HL-60 (cell line): Measurements from ENCODE around the gene INSIG2.

Source experiments
- DNase-seq, 2 experiments: peaks; one replicate each; pipeline ENCODE4 v3.0.0-alpha.2; 2010 to 2020; ENCODE audit warnings: low read depth in 1 of 2, low spot score in 1 of 2
- H3K27ac ChIP-seq: fragments of 250-450 bp; sonication (Bioruptor Pico); replicated peaks from 2 replicates; pipeline ENCODE4 v1.5.1; 2020; ENCODE audit warnings: mild to moderate bottlenecking, moderate library complexity
- H3K27me3 ChIP-seq: fragments of 250-450 bp; sonication (Bioruptor Pico); 2 replicates; pipeline ENCODE4 v1.5.1; 2021; ENCODE audit warnings: mild to moderate bottlenecking, moderate library complexity; ENCODE audit not compliant: insufficient read depth, poor library complexity, severe bottlenecking
- H3K4me3 ChIP-seq: replicated peaks from 2 replicates; pipeline ENCODE4 v1.5.1; 2011; ENCODE audit warnings: mild to moderate bottlenecking, control low read depth, low read length; ENCODE audit not compliant: insufficient read depth
- GABPA ChIP-seq: IDR thresholded peaks from 2 replicates; pipeline ENCODE4 v1.6.1; 2012; ENCODE audit warnings: low read depth
- POLR2AphosphoS5 ChIP-seq: IDR thresholded peaks from 2 replicates; pipeline ENCODE4 v1.6.1; 2012; ENCODE audit warnings: low read depth
- REST ChIP-seq: IDR thresholded peaks from 2 replicates; pipeline ENCODE4 v1.6.1; 2012; ENCODE audit warnings: low read depth; ENCODE audit not compliant: insufficient replicate concordance
- SPI1 ChIP-seq: IDR thresholded peaks from 2 replicates; pipeline ENCODE4 v1.6.1; 2012; ENCODE audit warnings: low read depth, mild to moderate bottlenecking, borderline replicate concordance
- TF ChIP-seq, protein P1 (sequence below): IDR thresholded peaks from one replicate; pipeline ENCODE4 v1.5.1; 2011; ENCODE audit warnings: low read length, control low read depth, inconsistent platforms; ENCODE audit not compliant: insufficient read depth

The INSIG2 gene

DNA sequence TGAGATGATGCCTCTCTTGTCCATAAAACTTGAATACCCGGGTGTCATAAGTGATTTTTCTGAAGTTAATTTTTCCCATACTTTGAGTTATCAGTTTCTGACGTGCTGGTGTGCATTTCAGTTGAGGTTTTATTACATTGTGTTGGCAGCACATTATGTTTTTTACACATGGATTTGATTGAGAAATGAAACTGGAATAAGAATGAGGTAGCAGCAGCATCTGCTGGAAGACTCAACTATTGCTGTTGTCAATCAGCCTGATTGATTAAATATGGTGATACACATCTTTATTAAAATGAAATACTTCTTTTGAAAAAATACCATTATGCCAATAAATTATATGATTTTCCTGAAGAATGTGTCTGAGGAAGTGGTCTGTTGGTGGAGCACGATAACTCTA lies 60.5 kb downstream of the INSIG2 start:
- Histone ChIP-seq H3K27me3 (peaks cover 3% of the 10 kb centered on the region), H3K4me3 (no peak overlapping the region), H3K27ac (no peak overlapping the region)
- TF ChIP-seq POLR2AphosphoS5 (no peak), SPI1 (no peak), GABPA (no peak), REST (no peak)
- TF ChIP-seq, protein P1, sequence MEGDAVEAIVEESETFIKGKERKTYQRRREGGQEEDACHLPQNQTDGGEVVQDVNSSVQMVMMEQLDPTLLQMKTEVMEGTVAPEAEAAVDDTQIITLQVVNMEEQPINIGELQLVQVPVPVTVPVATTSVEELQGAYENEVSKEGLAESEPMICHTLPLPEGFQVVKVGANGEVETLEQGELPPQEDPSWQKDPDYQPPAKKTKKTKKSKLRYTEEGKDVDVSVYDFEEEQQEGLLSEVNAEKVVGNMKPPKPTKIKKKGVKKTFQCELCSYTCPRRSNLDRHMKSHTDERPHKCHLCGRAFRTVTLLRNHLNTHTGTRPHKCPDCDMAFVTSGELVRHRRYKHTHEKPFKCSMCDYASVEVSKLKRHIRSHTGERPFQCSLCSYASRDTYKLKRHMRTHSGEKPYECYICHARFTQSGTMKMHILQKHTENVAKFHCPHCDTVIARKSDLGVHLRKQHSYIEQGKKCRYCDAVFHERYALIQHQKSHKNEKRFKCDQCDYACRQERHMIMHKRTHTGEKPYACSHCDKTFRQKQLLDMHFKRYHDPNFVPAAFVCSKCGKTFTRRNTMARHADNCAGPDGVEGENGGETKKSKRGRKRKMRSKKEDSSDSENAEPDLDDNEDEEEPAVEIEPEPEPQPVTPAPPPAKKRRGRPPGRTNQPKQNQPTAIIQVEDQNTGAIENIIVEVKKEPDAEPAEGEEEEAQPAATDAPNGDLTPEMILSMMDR = no peak
- DNase-seq = no peak

DNA sequence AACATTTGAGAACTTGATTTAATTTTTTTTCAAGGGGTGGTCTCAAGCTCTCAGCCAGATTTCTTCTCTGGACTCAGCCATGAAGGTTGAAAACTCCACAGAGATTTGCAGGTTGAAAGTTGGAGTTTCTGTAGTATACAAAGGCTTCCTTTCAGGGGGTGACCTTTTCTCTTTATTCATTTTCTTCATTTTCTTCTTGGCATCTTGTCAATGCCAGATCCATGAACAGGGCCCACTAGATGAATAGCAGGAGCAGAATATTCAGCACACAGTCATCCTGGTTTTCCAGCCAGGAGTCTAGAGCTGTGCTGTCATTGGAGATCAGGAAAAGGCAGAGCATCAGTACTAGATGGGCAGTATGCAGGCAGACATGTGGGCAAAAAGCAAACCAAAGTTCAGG lies 62.0 kb downstream of the INSIG2 start:
- H3K27me3 ChIP-seq = peaks cover 3% of the 10 kb centered on the region
- H3K4me3 ChIP-seq = no peak overlapping the region
- DNase-seq = no peak
- TF ChIP-seq, protein P1 = no peak
- no peak overlapping the region for H3K27ac ChIP-seq

DNA sequence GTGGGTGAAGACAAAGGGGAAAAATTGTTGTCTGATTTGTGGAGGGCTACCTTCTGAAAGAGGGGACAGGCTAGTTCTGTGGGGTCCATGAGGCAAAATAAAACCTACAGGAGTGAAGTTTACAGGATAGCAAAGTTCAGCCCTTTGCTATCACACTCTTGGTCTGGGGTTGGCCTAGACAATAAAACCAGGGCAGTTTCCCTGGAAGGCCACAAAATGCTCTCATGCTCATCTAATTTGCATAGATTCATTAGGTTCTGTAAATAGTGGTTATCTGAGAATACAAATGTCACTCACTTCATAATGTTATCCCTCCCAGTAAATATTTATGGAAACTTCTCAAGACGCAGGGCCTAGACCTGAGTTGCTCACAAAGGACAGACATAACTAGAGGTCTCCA lies 63.6 kb downstream of the INSIG2 start:
- Histone ChIP-seq H3K27ac (no peak overlapping the region), H3K27me3 (peaks cover 3% of the 10 kb centered on the region), H3K4me3 (no peak overlapping the region)
- TF ChIP-seq GABPA = no peak
- TF ChIP-seq REST = no peak
- TF ChIP-seq POLR2AphosphoS5 = no peak
- TF ChIP-seq SPI1 = no peak
- TF ChIP-seq, protein P1 = no peak
- DNase-seq = no peak

- no peak for DNase-seq
- peaks cover 3% of the 10 kb centered on the region for H3K27me3 ChIP-seq
- no peak overlapping the region for H3K4me3 ChIP-seq
- TF ChIP-seq SPI1 (no peak), GABPA (no peak), REST (no peak), POLR2AphosphoS5 (no peak)
- TF ChIP-seq, protein P1 = no peak
- no peak overlapping the region for H3K27ac ChIP-seq
These were observed 65.2 kb downstream of the INSIG2 start for GRCh38 chr2:118153433-118153832.
